IPS-NIHi7 (cell line): ENCODE data around the gene MUC12.
A peak's percentile ranks its signal among the peaks of the same experiment; 100 is the strongest.
"Not testable (repeated sequence)": the region's sequence is repeated elsewhere in the genome, so short reads cannot be mapped to it uniquely, and the experiment has no call there.

Source experiments
- DNase-seq: peaks from one replicate; pipeline ENCODE4 v3.0.0; 2012; ENCODE audit warnings: mixed read lengths; ENCODE audit errors: extremely low spot score

MUC12 gene

GRCh38 chr7:100992280-100992679 lies 22.9 kb downstream of the MUC12 start:
- not testable (repeated sequence) for DNase-seq

GRCh38 chr7:100994671-100995070 lies 25.3 kb downstream of the MUC12 start:
- not testable (repeated sequence) for DNase-seq

- DNase-seq, result not testable (repeated sequence)
Measured at GRCh38 chr7:100998530-100998929, 29.2 kb downstream of the MUC12 start.

GRCh38 chr7:100999334-100999733 lies 30.0 kb downstream of the MUC12 start:
- not testable (repeated sequence) for DNase-seq

- not testable (repeated sequence) for DNase-seq
Measured at GRCh38 chr7:101000025-101000424, 30.7 kb downstream of the MUC12 start.

GRCh38 chr7:101002333-101002732 lies 33.0 kb downstream of the MUC12 start:
- not testable (repeated sequence) for DNase-seq

- DNase-seq, result not testable (repeated sequence)
Measured at GRCh38 chr7:101007361-101007760, 38.0 kb downstream of the MUC12 start.

- DNase-seq, result peak; percentile 5
Measured at GRCh38 chr7:101009629-101010028, 40.3 kb downstream of the MUC12 start.

- DNase-seq, result no peak
Measured at GRCh38 chr7:101012931-101013330, 43.6 kb downstream of the MUC12 start.

GRCh38 chr7:101015626-101016025 lies 46.3 kb downstream of the MUC12 start:
- peak; percentile 29 for DNase-seq

- peak; percentile 84 for DNase-seq
Measured at GRCh38 chr7:101017064-101017777, 47.9 kb downstream of the MUC12 start.

GRCh38 chr7:101018271-101019167 lies 49.2 kb downstream of the MUC12 start:
- peak; percentile 70 for DNase-seq

- DNase-seq, result no peak
Measured at GRCh38 chr7:101020444-101020843, 51.1 kb downstream of the MUC12 start.

- DNase-seq, result no peak
Measured at GRCh38 chr7:101021703-101022102, 52.3 kb downstream of the MUC12 start.

GRCh38 chr7:101023839-101024238 lies 54.5 kb downstream of the MUC12 start:
- DNase-seq, result no peak

- peak; percentile 75 for DNase-seq
Measured at GRCh38 chr7:101031082-101031481, 61.7 kb downstream of the MUC12 start.

GRCh38 chr7:101035941-101036340 lies 66.6 kb downstream of the MUC12 start:
- DNase-seq, result no peak

- DNase-seq, result not testable (repeated sequence)
Measured at GRCh38 chr7:101041283-101041682, 71.9 kb downstream of the MUC12 start.

- DNase-seq, result peak; percentile 86
Measured at GRCh38 chr7:101058355-101058754, 89.0 kb downstream of the MUC12 start.

GRCh38 chr7:101059620-101059942 lies 90.2 kb downstream of the MUC12 start:
- no peak for DNase-seq

GRCh38 chr7:101060992-101061391 lies 91.6 kb downstream of the MUC12 start:
- no peak for DNase-seq

GRCh38 chr7:101064176-101064550 lies 94.8 kb downstream of the MUC12 start:
- not testable (repeated sequence) for DNase-seq

- DNase-seq, result not testable (repeated sequence)
Measured at GRCh38 chr7:101065162-101065561, 95.8 kb downstream of the MUC12 start.
